ENCODE measurements around the gene ERP29. TPM values are rescaled to one million over a fixed set of nuclear protein-coding genes. Genes with fewer than 3 reads are reported as not detected.
A peak's percentile ranks its signal among the peaks of the same experiment; 100 is the strongest.

The ERP29 gene
- total and polyA plus RNA-seq, 2 of the 13 experiments (the other 11 are each of a cell fraction or from before 2014, with no cell fraction given) = 111 to 147 TPM

- in situ Hi-C loops (cut with HindIII; ENCODE audit: extremely low pct_ligation_motif_present, low pct_unique_long_range_greater_than_20kb) = no loop called here
- CTCF ChIA-PET (ENCODE audit: low intra/inter-chr PET ratio, low total read pairs) = no interaction called here
Observed at GRCh38 chr12:112023759-112024396, 10.7 kb downstream of the ERP29 start.

More at GRCh38 chr12:112023759-112024396, 10.7 kb downstream of the ERP29 start:
- no peak overlapping the region for H3K27ac ChIP-seq (ENCODE audit: extremely low read length, insufficient read depth, low read length)
- peaks cover 10% of the 10 kb centered on the region for H4K20me1 ChIP-seq (ENCODE audit: insufficient read depth, low read length)
- no TSS peak for BruUV-seq (replicated peaks)
- H3K4me1 ChIP-seq (ENCODE audit: insufficient read depth, low read length) = peaks cover 5% of the 10 kb centered on the region
- TF ChIP-seq ZBTB49 (CRISPR knock-in tag; IDR thresholded peaks at IDR 0.05; ENCODE audit: borderline replicate concordance) (no peak), ZNF3 (CRISPR knock-in tag; IDR thresholded peaks at IDR 0.05) (no peak), BORCS8-MEF2B (CRISPR knock-in tag; IDR thresholded peaks at IDR 0.05) (no peak), PAX8 (CRISPR knock-in tag; IDR thresholded peaks at IDR 0.05; ENCODE audit: borderline replicate concordance) (no peak), PRMT3 (CRISPR knock-in tag; IDR thresholded peaks at IDR 0.05; ENCODE audit: borderline replicate concordance, low read depth) (no peak), ZNF281 (CRISPR knock-in tag; IDR thresholded peaks at IDR 0.05; ENCODE audit: borderline replicate concordance) (no peak), MAFF (IDR thresholded peaks at IDR 0.05; ENCODE audit: low read depth, low read length) (no peak), ZNF543 (CRISPR knock-in tag; IDR thresholded peaks at IDR 0.05) (no peak), GLMP (CRISPR knock-in tag; IDR thresholded peaks at IDR 0.05; ENCODE audit: borderline replicate concordance) (no peak), ZFY (CRISPR knock-in tag; IDR thresholded peaks at IDR 0.05) (no peak), RBFOX2 (IDR thresholded peaks at IDR 0.05; ENCODE audit: low read depth, low read length) (peak; percentile 19; the same call in 1 of the 2 replicates), CBFB (CRISPR knock-in tag; IDR thresholded peaks at IDR 0.05) (no peak), SKIL (CRISPR knock-in tag; IDR thresholded peaks at IDR 0.05; ENCODE audit: borderline replicate concordance) (no peak), BATF2 (CRISPR knock-in tag; IDR thresholded peaks at IDR 0.05) (no peak), POLR2A (IDR thresholded peaks at IDR 0.05; ENCODE audit: insufficient read depth in 1 of 2, low read depth in 2 of 2, low read length in 2 of 2) (0 out of 4 replicates have a peak, but pooled peaks of 1 of the 2 experiments have one; percentile 3), ARNT (IDR thresholded peaks at IDR 0.05) (no peak)
- peaks cover 22% of the 10 kb centered on the region for H3K79me2 ChIP-seq (ENCODE audit: insufficient read depth, low read length)
- no peak for FAIRE-seq
- H3K4me2 ChIP-seq (ENCODE audit: low read depth, low read length) = no peak overlapping the region
- ATAC-seq = no peak
- H3K4me3 ChIP-seq (replicated peaks in 1 of 3; ENCODE audit: insufficient read depth in 1 of 3, low read depth in 2 of 3, low read length in 3 of 3) = no peak overlapping the region
- POLR2A ChIA-PET = interaction anchor here (5.8 kb wide), 1 partner anchor 11 kb away, joined by 62 read pairs; the partner anchor contains the start of genes ERP29 and TMEM116
- no peak overlapping the region for H3K9ac ChIP-seq (ENCODE audit: insufficient read depth, low read depth, low read length)
- peaks cover 27 to 68% of the 10 kb centered on the region in 2 experiments for H3K36me3 ChIP-seq (replicated peaks in 1 of 2; ENCODE audit: control insufficient read depth in 1 of 2, insufficient read depth in 2 of 2, low read length in 2 of 2)
- no peaks in the 10 kb centered on the region for H3K27me3 ChIP-seq (ENCODE audit: control insufficient read depth in 1 of 2, insufficient read depth in 2 of 2, low read length in 2 of 2)
- DNase-seq (ENCODE audit: low spot score) = no peak
- no peak overlapping the region for H2AFZ ChIP-seq (ENCODE audit: low read length)
- no peaks in the 10 kb centered on the region for H3K9me3 ChIP-seq (ENCODE audit: low read length)
- intact Hi-C loops (cut with micrococcal nuclease; ENCODE audit: unreplicated experiment) = no loop called here
- WGBS (ENCODE audit: low lambda C conversion rate) = 98% methylated on average over 4 of the region's 4 CpGs
